IMR-90 (cell line): ENCODE data around the gene ANKRD55. TPM values are rescaled to one million over a fixed set of nuclear protein-coding genes. Genes with fewer than 3 reads are reported as not detected.
A peak's percentile ranks its signal among the peaks of the same experiment; 100 is the strongest.
"Not testable (repeated sequence)": the region's sequence is repeated elsewhere in the genome, so short reads cannot be mapped to it uniquely, and the experiment has no call there.

ENCODE experiments used
- ATAC-seq: fragments of 200-7000 bp; cut with Tn5 transposase; 2 replicates; pipeline ENCODE4 v1.9.1; 2020; ENCODE audit warnings: low read depth, mild to moderate bottlenecking, moderate library complexity
- BruUV-seq: library from RNA; stranded (reverse); fragments of 400-500 nt; replicated peaks from 2 replicates; lab custom pipeline; 2021; lab: Mats Ljungman, UMichigan
- CTCF ChIA-PET: fragments of 300-600 bp; formaldehyde crosslinking; extraction: SDS; loops from one replicate; lab custom pipeline; 2021; ENCODE audit warnings: antibody characterized with exemption; lab: Yijun Ruan, JAX
- POLR2A ChIA-PET: fragments of 300-600 bp; sonication (Branson Sonifier 250); formaldehyde crosslinking; loops from one replicate; lab custom pipeline; 2022; ENCODE audit warnings: antibody characterized with exemption; ENCODE audit not compliant: unreplicated experiment; lab: Charles Lee
- DNase-seq: peaks from one replicate; pipeline ENCODE4 v3.0.0; 2013
- H2AFZ ChIP-seq: replicated peaks from 2 replicates; pipeline ENCODE3; 2013; ENCODE audit warnings: low read length, mild to moderate bottlenecking; ENCODE audit not compliant: poor library complexity
- H2AK5ac ChIP-seq: 2 replicates; pipeline ENCODE4 v1.6.1; 2013; ENCODE audit warnings: low read depth, low read length, inconsistent platforms
- H2AK9ac ChIP-seq: replicated peaks from 2 replicates; pipeline ENCODE3; 2013; ENCODE audit warnings: mild to moderate bottlenecking, low read depth, low read length, moderate library complexity; ENCODE audit not compliant: poor library complexity
- H2BK120ac ChIP-seq: 2 replicates; pipeline ENCODE4 v1.6.1; 2013; ENCODE audit warnings: low read depth, low read length, inconsistent platforms
- H2BK15ac ChIP-seq: 3 replicates; pipeline ENCODE4 v1.6.1; 2013; ENCODE audit warnings: low read depth, low read length, inconsistent platforms
- H2BK20ac ChIP-seq: 2 replicates; pipeline ENCODE4 v1.6.1; 2013; ENCODE audit warnings: low read depth, mild to moderate bottlenecking, inconsistent platforms, low read length, moderate library complexity
- H2BK5ac ChIP-seq: 2 replicates; pipeline ENCODE4 v1.6.1; 2013; ENCODE audit warnings: mild to moderate bottlenecking, low read depth, low read length, inconsistent platforms; ENCODE audit not compliant: poor library complexity, severe bottlenecking
- H3K14ac ChIP-seq: replicated peaks from 2 replicates; pipeline ENCODE4 v1.6.1; 2013; ENCODE audit warnings: low read depth, low read length, inconsistent platforms
- H3K18ac ChIP-seq: 2 replicates; pipeline ENCODE4 v1.6.1; 2013; ENCODE audit warnings: low read depth, low read length, control low read depth
- H3K23ac ChIP-seq: 2 replicates; pipeline ENCODE4 v1.6.1; 2013; ENCODE audit warnings: low read depth, low read length, inconsistent platforms
- H3K27ac ChIP-seq: 2 replicates; pipeline ENCODE4 v1.5.1; 2013; ENCODE audit warnings: mild to moderate bottlenecking, control low read depth, low read length; ENCODE audit not compliant: insufficient read depth
- H3K27me3 ChIP-seq: 2 replicates; pipeline ENCODE4 v1.6.1; 2013; ENCODE audit warnings: low read length; ENCODE audit not compliant: control insufficient read depth, insufficient read depth
- H3K36me3 ChIP-seq: 2 replicates; pipeline ENCODE4 v1.6.1; 2013; ENCODE audit warnings: low read length, mixed read lengths; ENCODE audit not compliant: control insufficient read depth, insufficient read depth
- H3K4ac ChIP-seq: 2 replicates; pipeline ENCODE4 v1.6.1; 2013; ENCODE audit warnings: low read depth, low read length, inconsistent platforms
- H3K4me1 ChIP-seq: 2 replicates; pipeline ENCODE4 v1.6.1; 2013; ENCODE audit warnings: low read length, mixed read lengths; ENCODE audit not compliant: control insufficient read depth, insufficient read depth
- H3K4me2 ChIP-seq: 2 replicates; pipeline ENCODE4 v1.6.1; 2013; ENCODE audit warnings: low read depth, mild to moderate bottlenecking, control low read depth, low read length, moderate library complexity
- H3K4me3 ChIP-seq: 2 replicates; pipeline ENCODE4 v1.5.1; 2013; ENCODE audit warnings: low read depth, mild to moderate bottlenecking, control low read depth, low read length, moderate library complexity; ENCODE audit not compliant: insufficient read depth
- H3K56ac ChIP-seq: 2 replicates; pipeline ENCODE4 v1.6.1; 2013; ENCODE audit warnings: low read length, inconsistent platforms; ENCODE audit not compliant: insufficient read depth; ENCODE audit errors: extremely low read depth
- H3K79me1 ChIP-seq, 2 experiments: 2 replicates each; pipeline ENCODE4 v1.6.1; 2013; ENCODE audit warnings: low read length in 2 of 2, inconsistent platforms in 1 of 2, low read depth in 1 of 2
- H3K9ac ChIP-seq: 2 replicates; pipeline ENCODE4 v1.6.1; 2013; ENCODE audit warnings: low read depth, low read length, control low read depth
- H3K9me1 ChIP-seq: 2 replicates; pipeline ENCODE4 v1.6.1; 2013; ENCODE audit warnings: low read length, inconsistent platforms; ENCODE audit not compliant: insufficient read depth
- H3K9me3 ChIP-seq: 2 replicates; pipeline ENCODE4 v1.6.1; 2013; ENCODE audit warnings: low read length; ENCODE audit not compliant: control insufficient read depth, insufficient read depth
- H4K20me1 ChIP-seq: 2 replicates; pipeline ENCODE4 v1.6.1; 2013; ENCODE audit warnings: low read length, inconsistent platforms; ENCODE audit not compliant: insufficient read depth
- H4K5ac ChIP-seq: 2 replicates; pipeline ENCODE4 v1.6.1; 2013; ENCODE audit warnings: mild to moderate bottlenecking, low read depth, low read length, control low read depth
- H4K8ac ChIP-seq, 2 experiments: 2 replicates each; pipeline ENCODE4 v1.6.1; 2013; ENCODE audit warnings: low read depth in 2 of 2, low read length in 2 of 2, control low read depth in 1 of 2, inconsistent platforms in 1 of 2
- H4K91ac ChIP-seq: 2 replicates; pipeline ENCODE4 v1.6.1; 2013; ENCODE audit warnings: low read depth, low read length, inconsistent platforms; ENCODE audit not compliant: insufficient read depth
- WGBS, 2 experiments: methylation state at CpG; one replicate each; pipeline versions ENCODE4 v1.1.5 to v1.1.7; 2013; ENCODE audit warnings: missing lambda C conversion rate in 2 of 2; ENCODE audit not compliant: insufficient read length in 1 of 2; ENCODE audit errors: extremely low coverage in 2 of 2; 5-methylcytosine and 5-hydroxymethylcytosine counted together
- dilution Hi-C: fragments of 300-500 bp; cut with HindIII; formaldehyde crosslinking; loops from one replicate; pipeline ENCODE4 v1.14.3; 2018; ENCODE audit warnings: low sequenced_read_pairs; ENCODE audit not compliant: unreplicated experiment
- in situ Hi-C: fragments of 300-500 bp; cut with MboI; formaldehyde crosslinking; loops from 3 replicates; pipeline ENCODE4 v1.14.3; 2019; ENCODE audit warnings: low sequenced_read_pairs, inconsistent platforms, mixed read lengths
- intact Hi-C: fragments of 100-400 bp; cut with micrococcal nuclease; formaldehyde crosslinking; loops from 2 replicates; pipeline ENCODE4 v1.10.0; 2022
- polyA plus RNA-seq, 3 experiments: library from polyadenylated mRNA; depleted of rRNA; stranded (reverse); fragments of >200 nt; gene quantifications; 2 replicates each; pipeline ENCODE4 v1.2.3, GENCODE V29; 2012; ENCODE audit warnings: low replicate concordance in 1 of 3
- total RNA-seq: library from RNA; depleted of rRNA; stranded (reverse); fragments of >200 nt; gene quantifications from 2 replicates; pipeline ENCODE4 v1.2.3, GENCODE V29; 2012

ANKRD55 gene
- total and polyA plus RNA-seq, 2 of the 4 experiments (the other 2 are of a cell fraction) = not detected

DNA sequence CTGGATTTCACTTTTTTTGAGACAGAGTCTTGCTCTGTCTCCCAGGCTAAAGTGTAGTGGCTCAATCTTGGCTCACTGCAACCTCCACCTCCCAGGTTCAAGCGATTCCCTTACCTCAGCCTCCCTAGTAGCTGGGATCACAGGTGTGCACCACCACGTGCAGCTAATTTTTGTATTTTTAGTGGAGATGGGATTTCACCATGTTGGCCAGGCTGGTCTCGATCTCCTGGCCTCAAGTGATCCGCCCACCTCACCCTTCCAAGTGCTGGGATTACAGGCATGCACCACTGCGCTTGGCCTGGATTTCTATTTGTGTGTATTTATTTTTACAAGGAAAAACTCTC is 154.0 kb downstream of the ANKRD55 start:
- Histone ChIP-seq H3K14ac (0 out of 2 replicates have a peak overlapping the region, but pooled peaks have one; percentile 9), H3K4me1 (peaks cover 13% of the 10 kb centered on the region; the same call in 1 of the 2 replicates), H2BK20ac (0 out of 2 replicates have a peak overlapping the region, but pooled peaks have one; percentile 63)
- H2AFZ ChIP-seq, H4K91ac ChIP-seq, H2BK15ac ChIP-seq, in situ Hi-C loops, H2AK9ac ChIP-seq, H2AK5ac ChIP-seq, H3K23ac ChIP-seq, dilution Hi-C loops, H2BK120ac ChIP-seq, H3K27me3 ChIP-seq, intact Hi-C loops, H3K4ac ChIP-seq, H3K36me3 ChIP-seq, H4K8ac ChIP-seq, BruUV-seq, H3K18ac ChIP-seq, H3K27ac ChIP-seq, H3K9me1 ChIP-seq, H3K9ac ChIP-seq, DNase-seq, ATAC-seq, H3K4me2 ChIP-seq, H3K9me3 ChIP-seq, H3K79me1 ChIP-seq, POLR2A ChIA-PET, H4K5ac ChIP-seq, H4K20me1 ChIP-seq, H3K56ac ChIP-seq, H2BK5ac ChIP-seq, H3K4me3 ChIP-seq: not testable (repeated sequence)
- CTCF ChIA-PET = interaction anchor here (0.8 kb wide), 1 partner anchor 136 kb away, joined by 3 read pairs; no protein-coding TSS in a partner anchor
- no CpG with 5 or more reads among the region's 5 CpGs for WGBS, 2 experiments
